Measurements from ENCODE around the gene KDM2A.

The KDM2A gene

DNA sequence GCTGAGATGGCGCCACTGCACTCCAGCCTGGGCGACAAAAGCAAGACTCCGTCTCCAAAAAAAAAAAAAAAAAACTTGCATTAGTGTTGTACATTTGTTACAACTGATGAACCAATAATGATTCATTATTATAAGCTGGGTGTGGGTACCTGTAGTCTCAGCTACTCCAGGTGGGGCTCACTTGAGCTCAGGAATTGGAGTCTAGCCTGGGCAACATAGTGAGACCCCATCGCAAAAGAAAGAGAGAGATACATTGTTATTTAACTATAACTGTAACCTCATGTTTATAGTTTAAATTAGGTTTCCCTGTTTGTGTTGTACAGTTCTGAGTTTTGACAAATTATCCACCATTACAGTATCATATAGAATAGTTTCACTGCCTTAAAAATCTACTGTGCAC, 38.6 kb downstream of the KDM2A start:
- H3K9ac ChIP-seq (ENCODE audit: low read depth, low read length, poor library complexity) = no peak overlapping the region
- H2BK15ac ChIP-seq (ENCODE audit: low read length) = no peak overlapping the region
- no peaks in the 10 kb centered on the region for H3K4me1 ChIP-seq (ENCODE audit: control insufficient read depth in 2 of 2, insufficient read depth in 1 of 2, low read depth in 1 of 2, low read length in 2 of 2)
- H3K27me3 ChIP-seq (ENCODE audit: control insufficient read depth in 3 of 3, insufficient read depth in 3 of 3, low read depth in 1 of 3, low read length in 3 of 3) = no peaks in the 10 kb centered on the region
- no CpG with 5 or more reads among the region's 4 CpGs for WGBS, 2 donors (ENCODE audit: extremely low coverage in 2 of 2, insufficient read length in 2 of 2, insufficient replicate concordance in 1 of 2)
- no peak overlapping the region for H4K8ac ChIP-seq (ENCODE audit: low read depth, low read length)
- H3K4me3 ChIP-seq (ENCODE audit: low read length in 2 of 2) = no peak overlapping the region
- peaks cover 0 to 16% of the 10 kb centered on the region in 2 donors for H3K36me3 ChIP-seq (replicated peaks in 1 of 2; ENCODE audit: control insufficient read depth in 2 of 2, insufficient read depth in 2 of 2, low read length in 2 of 2)
- no peak overlapping the region for H4K91ac ChIP-seq (ENCODE audit: low read depth, low read length, poor library complexity)
- H3K9me3 ChIP-seq (replicated peaks in 1 of 2; ENCODE audit: control insufficient read depth in 2 of 2, insufficient read depth in 1 of 2, low read depth in 1 of 2, low read length in 2 of 2) = peaks cover 0 to 6% of the 10 kb centered on the region in 2 donors
- H2BK120ac ChIP-seq (ENCODE audit: low read depth, low read length) = no peak overlapping the region
- no peak overlapping the region for H3K18ac ChIP-seq (ENCODE audit: low read length)
- H3K79me1 ChIP-seq (ENCODE audit: low read depth, low read length) = peaks cover 1% of the 10 kb centered on the region
- H3K23ac ChIP-seq (ENCODE audit: low read depth, low read length, poor library complexity) = no peak overlapping the region
- H2BK5ac ChIP-seq (ENCODE audit: low read length) = no peak overlapping the region
- no peak overlapping the region for H2AFZ ChIP-seq (ENCODE audit: low read length)
- no peak overlapping the region for H3K4me2 ChIP-seq (ENCODE audit: insufficient read depth, low read length, poor library complexity, severe bottlenecking)
- no peak overlapping the region for H2AK5ac ChIP-seq (ENCODE audit: low read depth, low read length)
- DNase-seq (ENCODE audit: low spot score) = no peak
- no peak overlapping the region for H3K27ac ChIP-seq (replicated peaks; ENCODE audit: low read length)
- no peak overlapping the region for H3K14ac ChIP-seq (ENCODE audit: low read length)
- H3K4ac ChIP-seq (ENCODE audit: low read length) = no peak overlapping the region
- H2BK12ac ChIP-seq (ENCODE audit: low read length) = no peak overlapping the region

DNA sequence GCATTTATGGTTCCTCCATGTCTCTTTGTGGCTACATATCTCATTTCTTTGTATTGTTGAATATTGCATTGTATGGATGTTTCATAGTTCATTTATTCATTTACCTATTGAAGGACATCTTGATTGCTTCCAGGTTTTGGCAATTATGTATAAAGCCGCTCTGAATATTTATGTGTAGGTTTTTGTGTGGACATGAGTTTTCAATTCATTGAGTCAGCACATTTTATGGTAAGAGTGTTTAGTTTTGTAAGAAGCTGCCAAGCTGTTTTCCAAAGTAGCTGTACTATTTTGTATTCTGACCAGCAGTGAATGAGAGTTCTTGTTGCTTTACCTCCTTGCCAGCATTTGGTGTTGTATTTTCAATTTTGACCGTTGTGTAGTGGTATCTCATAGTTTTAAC, 39.2 kb downstream of the KDM2A start:
- Histone ChIP-seq H4K8ac (ENCODE audit: low read depth, low read length) (no peak overlapping the region), H3K27ac (replicated peaks; ENCODE audit: low read length) (no peak overlapping the region), H2AK5ac (ENCODE audit: low read depth, low read length) (no peak overlapping the region), H3K4me2 (ENCODE audit: insufficient read depth, low read length, poor library complexity, severe bottlenecking) (no peak overlapping the region), H3K23ac (ENCODE audit: low read depth, low read length, poor library complexity) (no peak overlapping the region), H3K9ac (ENCODE audit: low read depth, low read length, poor library complexity) (no peak overlapping the region), H2BK5ac (ENCODE audit: low read length) (no peak overlapping the region), H3K79me1 (ENCODE audit: low read depth, low read length) (peaks cover 1% of the 10 kb centered on the region), H4K91ac (ENCODE audit: low read depth, low read length, poor library complexity) (no peak overlapping the region), H2BK12ac (ENCODE audit: low read length) (no peak overlapping the region), H3K27me3 (ENCODE audit: control insufficient read depth in 3 of 3, insufficient read depth in 3 of 3, low read depth in 1 of 3, low read length in 3 of 3) (no peaks in the 10 kb centered on the region), H2BK120ac (ENCODE audit: low read depth, low read length) (no peak overlapping the region), H3K4ac (ENCODE audit: low read length) (no peak overlapping the region), H3K18ac (ENCODE audit: low read length) (no peak overlapping the region), H3K14ac (ENCODE audit: low read length) (no peak overlapping the region), H3K9me3 (replicated peaks in 1 of 2; ENCODE audit: control insufficient read depth in 2 of 2, insufficient read depth in 1 of 2, low read depth in 1 of 2, low read length in 2 of 2) (peaks cover 0 to 6% of the 10 kb centered on the region in 2 donors), H3K4me1 (ENCODE audit: control insufficient read depth in 2 of 2, insufficient read depth in 1 of 2, low read depth in 1 of 2, low read length in 2 of 2) (no peaks in the 10 kb centered on the region), H3K36me3 (replicated peaks in 1 of 2; ENCODE audit: control insufficient read depth in 2 of 2, insufficient read depth in 2 of 2, low read length in 2 of 2) (peaks cover 0 to 15% of the 10 kb centered on the region in 2 donors), H3K4me3 (ENCODE audit: low read length in 2 of 2) (no peak overlapping the region), H2AFZ (ENCODE audit: low read length) (no peak overlapping the region), H2BK15ac (ENCODE audit: low read length) (no peak overlapping the region)
- no peak for DNase-seq (ENCODE audit: low spot score)
- WGBS, 2 donors (ENCODE audit: extremely low coverage in 2 of 2, insufficient read length in 2 of 2, insufficient replicate concordance in 1 of 2) = no CpG with 5 or more reads among the region's 2 CpGs

DNA sequence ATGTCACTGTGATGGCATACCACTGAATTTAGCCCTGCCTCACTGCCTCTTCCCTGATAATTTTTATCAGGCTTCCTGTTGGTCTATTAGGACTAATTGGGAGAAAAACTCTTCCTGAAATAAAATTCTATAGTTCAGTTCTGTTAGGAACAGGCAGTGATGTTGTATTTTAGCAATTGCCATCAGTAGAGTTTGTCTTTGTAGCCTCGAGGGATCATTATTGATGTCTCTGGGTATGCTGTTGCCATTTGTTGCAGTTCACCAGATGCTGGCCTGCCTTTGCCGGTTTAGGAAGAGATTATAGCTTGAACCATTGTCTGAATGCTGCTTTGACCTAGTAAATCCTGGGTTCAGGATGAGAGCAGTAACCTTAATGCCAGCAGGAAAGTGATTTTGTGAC, 41.0 kb downstream of the KDM2A start:
- Histone ChIP-seq H2AFZ (ENCODE audit: low read length) (no peak overlapping the region), H3K9me3 (replicated peaks in 1 of 2; ENCODE audit: control insufficient read depth in 2 of 2, insufficient read depth in 1 of 2, low read depth in 1 of 2, low read length in 2 of 2) (no peaks in the 10 kb centered on the region), H3K9ac (ENCODE audit: low read depth, low read length, poor library complexity) (no peak overlapping the region), H2AK5ac (ENCODE audit: low read depth, low read length) (no peak overlapping the region), H3K4ac (ENCODE audit: low read length) (no peak overlapping the region), H2BK15ac (ENCODE audit: low read length) (no peak overlapping the region), H4K8ac (ENCODE audit: low read depth, low read length) (no peak overlapping the region), H3K36me3 (replicated peaks in 1 of 2; ENCODE audit: control insufficient read depth in 2 of 2, insufficient read depth in 2 of 2, low read length in 2 of 2) (no peaks in the 10 kb centered on the region), H2BK12ac (ENCODE audit: low read length) (no peak overlapping the region), H3K79me1 (ENCODE audit: low read depth, low read length) (peaks cover 1% of the 10 kb centered on the region), H3K27ac (replicated peaks; ENCODE audit: low read length) (no peak overlapping the region), H4K91ac (ENCODE audit: low read depth, low read length, poor library complexity) (no peak overlapping the region), H3K4me3 (ENCODE audit: low read length in 2 of 2) (no peak overlapping the region), H2BK5ac (ENCODE audit: low read length) (no peak overlapping the region), H3K4me2 (ENCODE audit: insufficient read depth, low read length, poor library complexity, severe bottlenecking) (no peak overlapping the region), H3K4me1 (ENCODE audit: control insufficient read depth in 2 of 2, insufficient read depth in 1 of 2, low read depth in 1 of 2, low read length in 2 of 2) (no peaks in the 10 kb centered on the region), H3K23ac (ENCODE audit: low read depth, low read length, poor library complexity) (no peak overlapping the region), H3K18ac (ENCODE audit: low read length) (no peak overlapping the region), H3K14ac (ENCODE audit: low read length) (no peak overlapping the region), H2BK120ac (ENCODE audit: low read depth, low read length) (no peak overlapping the region), H3K27me3 (ENCODE audit: control insufficient read depth in 3 of 3, insufficient read depth in 3 of 3, low read depth in 1 of 3, low read length in 3 of 3) (no peaks in the 10 kb centered on the region)
- no peak for DNase-seq (ENCODE audit: low spot score)
- no CpG with 5 or more reads among the region's 2 CpGs for WGBS, 2 donors (ENCODE audit: extremely low coverage in 2 of 2, insufficient read length in 2 of 2, insufficient replicate concordance in 1 of 2)

DNA sequence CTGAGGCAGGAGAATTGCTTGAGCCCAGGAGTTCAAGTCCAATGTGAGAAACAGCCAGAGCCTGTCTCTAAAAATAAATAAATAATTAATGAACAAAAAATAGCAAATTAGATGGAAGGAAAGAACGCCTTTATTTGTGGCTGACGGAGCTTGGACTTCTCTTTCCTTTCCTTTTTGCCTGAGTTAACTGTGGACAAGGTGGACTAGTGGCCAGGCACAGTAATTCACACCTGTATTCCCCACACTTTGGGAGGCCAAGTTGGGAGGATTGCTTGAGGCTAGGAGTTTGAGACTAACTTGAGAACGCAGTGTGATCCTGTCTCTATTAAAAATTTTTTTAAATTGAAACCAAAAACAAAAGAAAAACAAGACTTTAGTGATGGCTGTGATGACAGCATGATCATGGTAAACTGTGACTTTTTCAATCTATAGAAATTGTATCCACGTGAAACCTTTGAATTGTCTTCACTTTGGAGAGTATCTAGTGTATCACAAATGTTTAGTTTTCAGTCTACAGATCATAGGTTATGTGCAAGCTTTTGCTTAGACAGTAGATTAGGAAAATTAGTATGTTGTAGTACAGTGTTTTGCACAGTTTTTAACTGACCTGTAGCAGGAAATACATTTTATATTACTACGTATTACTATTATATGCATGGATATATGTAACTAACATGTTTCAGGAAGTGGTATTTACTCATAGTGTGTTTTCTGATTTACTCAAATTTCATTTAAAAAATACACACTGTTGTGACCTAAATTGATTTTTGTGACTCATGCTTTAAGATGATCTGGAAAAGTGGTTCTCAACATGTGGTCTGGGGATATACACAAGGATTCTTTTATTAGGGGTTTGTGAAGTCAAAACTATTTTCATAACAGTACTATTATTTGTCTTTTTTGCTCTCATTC, 42.1 kb downstream of the KDM2A start:
- DNase-seq (ENCODE audit: low spot score) = no peak
- no peaks in the 10 kb centered on the region for H3K4me1 ChIP-seq (ENCODE audit: control insufficient read depth in 2 of 2, insufficient read depth in 1 of 2, low read depth in 1 of 2, low read length in 2 of 2)
- no peak overlapping the region for H2BK12ac ChIP-seq (ENCODE audit: low read length)
- no peak overlapping the region for H4K91ac ChIP-seq (ENCODE audit: low read depth, low read length, poor library complexity)
- no peak overlapping the region for H3K23ac ChIP-seq (ENCODE audit: low read depth, low read length, poor library complexity)
- no peaks in the 10 kb centered on the region for H3K27me3 ChIP-seq (ENCODE audit: control insufficient read depth in 3 of 3, insufficient read depth in 3 of 3, low read depth in 1 of 3, low read length in 3 of 3)
- no peak overlapping the region for H3K27ac ChIP-seq (replicated peaks; ENCODE audit: low read length)
- H3K36me3 ChIP-seq (replicated peaks in 1 of 2; ENCODE audit: control insufficient read depth in 2 of 2, insufficient read depth in 2 of 2, low read length in 2 of 2) = no peaks in the 10 kb centered on the region
- H3K4me3 ChIP-seq (ENCODE audit: low read length in 2 of 2) = no peak overlapping the region
- no CpG with 5 or more reads among the region's 5 CpGs for WGBS, 2 donors (ENCODE audit: extremely low coverage in 2 of 2, insufficient read length in 2 of 2, insufficient replicate concordance in 1 of 2)
- H3K4me2 ChIP-seq (ENCODE audit: insufficient read depth, low read length, poor library complexity, severe bottlenecking) = no peak overlapping the region
- H3K9me3 ChIP-seq (replicated peaks in 1 of 2; ENCODE audit: control insufficient read depth in 2 of 2, insufficient read depth in 1 of 2, low read depth in 1 of 2, low read length in 2 of 2) = no peaks in the 10 kb centered on the region
- no peak overlapping the region for H2AFZ ChIP-seq (ENCODE audit: low read length)
- H4K8ac ChIP-seq (ENCODE audit: low read depth, low read length) = no peak overlapping the region
- H2BK15ac ChIP-seq (ENCODE audit: low read length) = no peak overlapping the region
- H3K9ac ChIP-seq (ENCODE audit: low read depth, low read length, poor library complexity) = no peak overlapping the region
- no peak overlapping the region for H2AK5ac ChIP-seq (ENCODE audit: low read depth, low read length)
- no peak overlapping the region for H3K18ac ChIP-seq (ENCODE audit: low read length)
- no peak overlapping the region for H2BK120ac ChIP-seq (ENCODE audit: low read depth, low read length)
- no peaks in the 10 kb centered on the region for H3K79me1 ChIP-seq (ENCODE audit: low read depth, low read length)
- H3K14ac ChIP-seq (ENCODE audit: low read length) = no peak overlapping the region
- no peak overlapping the region for H3K4ac ChIP-seq (ENCODE audit: low read length)
- no peak overlapping the region for H2BK5ac ChIP-seq (ENCODE audit: low read length)
